Neural cell (in vitro differentiated cells): ENCODE measurements around the gene PTPRU. TPM values are rescaled to one million over a fixed set of nuclear protein-coding genes. Genes with fewer than 3 reads are reported as not detected.

ENCODE experiments used
- H2AFZ ChIP-seq: fragments of 200-600, 300-800 bp; sonication (generic), shearing (Covaris generic); 2 replicates; pipeline ENCODE4 v1.6.0; 2014; ENCODE audit warnings: low read depth, mild to moderate bottlenecking, antibody characterized with exemption, low read length, moderate library complexity
- H3F3A ChIP-seq: fragments of 200-600 bp; shearing (Covaris generic); 2 replicates; pipeline ENCODE4 v1.6.1; 2016; ENCODE audit warnings: mild to moderate bottlenecking, moderate library complexity, mixed read lengths, antibody characterized with exemption, low read length; ENCODE audit not compliant: insufficient read depth, poor library complexity, severe bottlenecking
- H3K27ac ChIP-seq: fragments of 200-600, 300-800 bp; sonication (generic), shearing (Covaris generic); 2 replicates; pipeline ENCODE4 v1.5.1; 2014; ENCODE audit warnings: mild to moderate bottlenecking, low read length, moderate library complexity
- H3K27me3 ChIP-seq: fragments of 300-800, 200-600 bp; sonication (generic), shearing (Covaris generic); 2 replicates; pipeline ENCODE4 v1.6.0; 2014; ENCODE audit warnings: mild to moderate bottlenecking, low read depth, low read length, moderate library complexity; ENCODE audit not compliant: insufficient read depth
- H3K36me3 ChIP-seq: fragments of 300-800, 200-600 bp; sonication (generic), shearing (Covaris generic); 2 replicates; pipeline ENCODE4 v1.5.1; 2014; ENCODE audit warnings: mild to moderate bottlenecking, antibody characterized with exemption, low read length, moderate library complexity; ENCODE audit not compliant: insufficient read depth
- H3K4me2 ChIP-seq: fragments of 300-800, 200-600 bp; sonication (generic), shearing (Covaris generic); 2 replicates; pipeline ENCODE4 v1.6.0; 2014; ENCODE audit warnings: mild to moderate bottlenecking, low read length
- H3K4me3 ChIP-seq: fragments of 300-800, 200-600 bp; sonication (generic), shearing (Covaris generic); 2 replicates; pipeline ENCODE4 v1.5.1; 2014; ENCODE audit warnings: mild to moderate bottlenecking, low read length, moderate library complexity
- H3K79me2 ChIP-seq: fragments of 200-600 bp; shearing (Covaris generic); replicated peaks from 2 replicates; pipeline ENCODE4 v1.6.0; 2014; ENCODE audit warnings: mild to moderate bottlenecking, low read length, moderate library complexity; ENCODE audit not compliant: insufficient read depth
- H3K9ac ChIP-seq: fragments of 300-800, 200-600 bp; sonication (generic), shearing (Covaris generic); 2 replicates; pipeline ENCODE4 v1.6.1; 2016; ENCODE audit warnings: mild to moderate bottlenecking, low read length, mixed read lengths
- H3K9me2 ChIP-seq: fragments of 200-600 bp; shearing (Covaris generic); 2 replicates; pipeline ENCODE4 v1.6.1; 2016; ENCODE audit warnings: mild to moderate bottlenecking, low read length, mixed read lengths; ENCODE audit not compliant: insufficient read depth
- H3K9me3 ChIP-seq: fragments of 200-600, 300-800 bp; sonication (generic), shearing (Covaris generic); 2 replicates; pipeline ENCODE4 v1.6.1; 2016; ENCODE audit warnings: mild to moderate bottlenecking, mixed run types, low read length, moderate library complexity, mixed read lengths
- H4K20me1 ChIP-seq: fragments of 200-600 bp; shearing (Covaris generic); 2 replicates; pipeline ENCODE4 v1.6.1; 2016; ENCODE audit warnings: mild to moderate bottlenecking, mixed run types; ENCODE audit not compliant: insufficient read depth
- CTCF ChIP-seq: fragments of 450-650 bp; IDR thresholded peaks from 2 replicates; pipeline ENCODE4 v1.5.1; 2014; ENCODE audit warnings: antibody characterized with exemption, mild to moderate bottlenecking, moderate library complexity; ENCODE audit not compliant: poor library complexity, severe bottlenecking
- EP300 ChIP-seq: fragments of 450-650 bp; conservative IDR thresholded peaks from 2 replicates; pipeline ENCODE4 v1.6.1; 2014; ENCODE audit warnings: antibody characterized with exemption, mild to moderate bottlenecking, moderate library complexity; ENCODE audit not compliant: poor library complexity, severe bottlenecking
- EZH2 ChIP-seq: fragments of 200-600, 300-800 bp; shearing (Covaris generic), sonication (generic); IDR thresholded peaks from 2 replicates; pipeline ENCODE4 v1.6.1; 2014; ENCODE audit warnings: antibody characterized with exemption, low read length, borderline replicate concordance, mild to moderate bottlenecking; ENCODE audit not compliant: insufficient read depth, poor library complexity, severe bottlenecking
- MXI1 ChIP-seq: fragments of 450-650 bp; conservative IDR thresholded peaks from 2 replicates; pipeline ENCODE4 v1.6.1; 2014; ENCODE audit warnings: antibody characterized with exemption, mild to moderate bottlenecking; ENCODE audit not compliant: poor library complexity, severe bottlenecking
- POLR2AphosphoS5 ChIP-seq: IDR thresholded peaks from 2 replicates; pipeline ENCODE4 v1.6.1; 2012
- RAD21 ChIP-seq: fragments of 450-650 bp; conservative IDR thresholded peaks from 2 replicates; pipeline ENCODE4 v1.6.1; 2014; ENCODE audit warnings: antibody characterized with exemption, mild to moderate bottlenecking, moderate library complexity
- SMC3 ChIP-seq: fragments of 450-650 bp; conservative IDR thresholded peaks from 2 replicates; pipeline ENCODE4 v1.6.1; 2014; ENCODE audit warnings: antibody characterized with exemption, mild to moderate bottlenecking, moderate library complexity; ENCODE audit not compliant: poor library complexity
- TAF1 ChIP-seq: IDR thresholded peaks from 2 replicates; pipeline ENCODE4 v1.6.1; 2012; ENCODE audit warnings: low read depth
- polyA plus RNA-seq: library from polyadenylated mRNA; depleted of rRNA; stranded (reverse); fragments of >200 nt; gene quantifications from 2 replicates; pipeline ENCODE4 v1.2.3, GENCODE V29; 2014
- TF ChIP-seq, protein P1 (sequence below): IDR thresholded peaks from 2 replicates; pipeline ENCODE4 v1.6.1; 2012; ENCODE audit warnings: borderline replicate concordance

Gene PTPRU
- polyA plus RNA-seq, 1 donor from 2014 or later = 5.0 TPM

GRCh38 chr1:29342983-29343382 lies 106.7 kb downstream of the PTPRU start:
- no peak overlapping the region for H2AFZ ChIP-seq
- H3K27ac ChIP-seq = no peak overlapping the region
- TF ChIP-seq TAF1 = no peak
- no peak for TF ChIP-seq POLR2AphosphoS5
- TF ChIP-seq, protein P1, sequence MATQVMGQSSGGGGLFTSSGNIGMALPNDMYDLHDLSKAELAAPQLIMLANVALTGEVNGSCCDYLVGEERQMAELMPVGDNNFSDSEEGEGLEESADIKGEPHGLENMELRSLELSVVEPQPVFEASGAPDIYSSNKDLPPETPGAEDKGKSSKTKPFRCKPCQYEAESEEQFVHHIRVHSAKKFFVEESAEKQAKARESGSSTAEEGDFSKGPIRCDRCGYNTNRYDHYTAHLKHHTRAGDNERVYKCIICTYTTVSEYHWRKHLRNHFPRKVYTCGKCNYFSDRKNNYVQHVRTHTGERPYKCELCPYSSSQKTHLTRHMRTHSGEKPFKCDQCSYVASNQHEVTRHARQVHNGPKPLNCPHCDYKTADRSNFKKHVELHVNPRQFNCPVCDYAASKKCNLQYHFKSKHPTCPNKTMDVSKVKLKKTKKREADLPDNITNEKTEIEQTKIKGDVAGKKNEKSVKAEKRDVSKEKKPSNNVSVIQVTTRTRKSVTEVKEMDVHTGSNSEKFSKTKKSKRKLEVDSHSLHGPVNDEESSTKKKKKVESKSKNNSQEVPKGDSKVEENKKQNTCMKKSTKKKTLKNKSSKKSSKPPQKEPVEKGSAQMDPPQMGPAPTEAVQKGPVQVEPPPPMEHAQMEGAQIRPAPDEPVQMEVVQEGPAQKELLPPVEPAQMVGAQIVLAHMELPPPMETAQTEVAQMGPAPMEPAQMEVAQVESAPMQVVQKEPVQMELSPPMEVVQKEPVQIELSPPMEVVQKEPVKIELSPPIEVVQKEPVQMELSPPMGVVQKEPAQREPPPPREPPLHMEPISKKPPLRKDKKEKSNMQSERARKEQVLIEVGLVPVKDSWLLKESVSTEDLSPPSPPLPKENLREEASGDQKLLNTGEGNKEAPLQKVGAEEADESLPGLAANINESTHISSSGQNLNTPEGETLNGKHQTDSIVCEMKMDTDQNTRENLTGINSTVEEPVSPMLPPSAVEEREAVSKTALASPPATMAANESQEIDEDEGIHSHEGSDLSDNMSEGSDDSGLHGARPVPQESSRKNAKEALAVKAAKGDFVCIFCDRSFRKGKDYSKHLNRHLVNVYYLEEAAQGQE = no peak
- TF ChIP-seq MXI1 = no peak
- no peak for TF ChIP-seq RAD21
- no peak for TF ChIP-seq CTCF
- no peak for TF ChIP-seq EZH2
- no peak for TF ChIP-seq SMC3
- no peak for TF ChIP-seq EP300
- H3K4me3 ChIP-seq = no peak overlapping the region
- H3K4me2 ChIP-seq = no peak overlapping the region
- no peaks in the 10 kb centered on the region for H3K9me2 ChIP-seq
- no peak overlapping the region for H3K9ac ChIP-seq
- no peaks in the 10 kb centered on the region for H3F3A ChIP-seq
- H3K9me3 ChIP-seq = no peaks in the 10 kb centered on the region
- H3K36me3 ChIP-seq = no peaks in the 10 kb centered on the region
- H4K20me1 ChIP-seq = no peaks in the 10 kb centered on the region
- H3K79me2 ChIP-seq = no peaks in the 10 kb centered on the region
- H3K27me3 ChIP-seq = no peaks in the 10 kb centered on the region

DNA sequence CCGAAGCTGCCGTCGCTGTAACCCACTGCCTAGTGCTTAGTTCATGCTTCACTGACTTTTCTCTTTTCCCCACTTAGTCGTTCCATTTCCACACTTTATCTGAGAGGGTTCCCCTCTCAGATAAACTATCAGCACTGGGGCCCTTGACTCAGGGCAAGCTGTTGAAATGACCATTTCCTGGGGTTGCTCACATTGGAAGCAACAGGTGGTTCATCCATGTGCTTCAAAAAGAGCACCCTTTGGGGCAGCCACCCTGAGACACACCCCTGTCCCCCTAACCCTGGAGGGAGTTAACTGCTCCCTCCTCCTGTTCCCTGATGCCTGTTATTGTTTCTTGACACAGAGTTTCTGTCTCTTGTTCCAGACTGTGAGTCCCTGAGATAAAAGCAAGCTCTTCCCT lies 107.2 kb downstream of the PTPRU start:
- H3K79me2 ChIP-seq = no peaks in the 10 kb centered on the region
- no peaks in the 10 kb centered on the region for H3K27me3 ChIP-seq
- H3K36me3 ChIP-seq = no peaks in the 10 kb centered on the region
- H3K4me3 ChIP-seq = no peak overlapping the region
- TF ChIP-seq EP300 (no peak), RAD21 (no peak), EZH2 (no peak), SMC3 (no peak), TAF1 (no peak), POLR2AphosphoS5 (no peak), MXI1 (no peak), CTCF (no peak)
- TF ChIP-seq, protein P1 = no peak
- no peaks in the 10 kb centered on the region for H3K9me3 ChIP-seq
- no peak overlapping the region for H3K27ac ChIP-seq
- no peaks in the 10 kb centered on the region for H3F3A ChIP-seq
- H3K4me2 ChIP-seq = no peak overlapping the region
- H2AFZ ChIP-seq = no peak overlapping the region
- H4K20me1 ChIP-seq = no peaks in the 10 kb centered on the region
- H3K9me2 ChIP-seq = no peaks in the 10 kb centered on the region
- no peak overlapping the region for H3K9ac ChIP-seq
